Liver (tissue), 9 donors: ENCODE measurements around the gene TLR4. TPM values are rescaled to one million over a fixed set of nuclear protein-coding genes. Genes with fewer than 3 reads are reported as not detected.

Experiments
- DNase-seq: peaks from one replicate; pipeline ENCODE4 v3.0.0-alpha.2; 2017; ENCODE audit warnings: low spot score
- H3K27ac ChIP-seq, 2 donors: one replicate each; pipeline ENCODE4 v1.7.0; 2013; ENCODE audit warnings: inconsistent platforms in 2 of 2, low read length in 2 of 2, control low read depth in 1 of 2, low read depth in 1 of 2, mild to moderate bottlenecking in 1 of 2
- H3K27me3 ChIP-seq, 4 donors: one replicate each; pipeline versions ENCODE4 v1.6.1 to v1.7.0; 2013; ENCODE audit warnings: low read length in 3 of 4, inconsistent platforms in 1 of 4, mild to moderate bottlenecking in 1 of 4, moderate library complexity in 1 of 4; ENCODE audit not compliant: control insufficient read depth in 4 of 4, insufficient read depth in 4 of 4
- H3K36me3 ChIP-seq, 4 donors: one replicate each; pipeline versions ENCODE4 v1.6.1 to v1.7.0; 2013; ENCODE audit warnings: low read length in 3 of 4, mild to moderate bottlenecking in 3 of 4, low read depth in 1 of 4, moderate library complexity in 1 of 4; ENCODE audit not compliant: control insufficient read depth in 4 of 4, insufficient read depth in 3 of 4
- H3K4me1 ChIP-seq, 4 donors: one replicate each; pipeline versions ENCODE4 v1.6.1 to v1.7.0; 2013; ENCODE audit warnings: low read length in 3 of 4, mild to moderate bottlenecking in 3 of 4, moderate library complexity in 1 of 4; ENCODE audit not compliant: control insufficient read depth in 4 of 4, insufficient read depth in 4 of 4
- H3K4me3 ChIP-seq, 3 donors: one replicate each; pipeline versions ENCODE4 v1.6.1 to v1.7.0; 2013; ENCODE audit warnings: low read length in 3 of 3, control low read depth in 1 of 3, low read depth in 1 of 3, mild to moderate bottlenecking in 1 of 3
- H3K9ac ChIP-seq, 2 donors: one replicate each; pipeline ENCODE4 v1.7.0; 2013; ENCODE audit warnings: low read length in 2 of 2, mild to moderate bottlenecking in 2 of 2, moderate library complexity in 2 of 2, control low read depth in 1 of 2, low read depth in 1 of 2
- H3K9me3 ChIP-seq, 4 donors: one replicate each; pipeline versions ENCODE4 v1.6.1 to v1.7.0; 2013; ENCODE audit warnings: low read length in 3 of 4; ENCODE audit not compliant: control insufficient read depth in 4 of 4
- ATF3 ChIP-seq: IDR thresholded peaks from 2 replicates; pipeline ENCODE4 v1.6.1; 2016; ENCODE audit warnings: antibody characterized with exemption
- CTCF ChIP-seq: fragments of 150-350 bp; IDR thresholded peaks from 2 replicates; pipeline ENCODE4 v1.5.1; 2017; ENCODE audit warnings: improper control_type of control experiment, low read depth, low read length; ENCODE audit not compliant: missing input control
- FOXA1 ChIP-seq: IDR thresholded peaks from 2 replicates; pipeline ENCODE4 v1.6.1; 2016; ENCODE audit warnings: antibody characterized with exemption
- FOXA2 ChIP-seq: IDR thresholded peaks from 2 replicates; pipeline ENCODE4 v1.6.1; 2016; ENCODE audit warnings: antibody characterized with exemption
- GABPA ChIP-seq, 2 donors: IDR thresholded peaks in 1 of 2; conservative IDR thresholded peaks in 1 of 2; 2 replicates each; pipeline ENCODE4 v1.6.1; 2016; ENCODE audit warnings: antibody characterized with exemption in 2 of 2, mild to moderate bottlenecking in 1 of 2, moderate library complexity in 1 of 2
- HNF4A ChIP-seq, 2 donors: conservative IDR thresholded peaks; 2 replicates each; pipeline ENCODE4 v1.6.1; 2016; ENCODE audit warnings: antibody characterized with exemption in 2 of 2, mild to moderate bottlenecking in 2 of 2
- HNF4G ChIP-seq: IDR thresholded peaks from 2 replicates; pipeline ENCODE4 v1.6.1; 2016; ENCODE audit warnings: antibody characterized with exemption
- JUND ChIP-seq, 2 donors: IDR thresholded peaks; 2 replicates each; pipeline ENCODE4 v1.6.1; 2016; ENCODE audit warnings: antibody characterized with exemption in 2 of 2
- MAX ChIP-seq: IDR thresholded peaks from 2 replicates; pipeline ENCODE4 v1.6.1; 2016; ENCODE audit warnings: antibody characterized with exemption
- NR2F2 ChIP-seq: IDR thresholded peaks from 2 replicates; pipeline ENCODE4 v1.6.1; 2016; ENCODE audit warnings: antibody characterized with exemption
- RAD21 ChIP-seq, 2 donors: IDR thresholded peaks; 2 replicates each; pipeline ENCODE4 v1.6.1; 2016; ENCODE audit warnings: antibody characterized with exemption in 2 of 2, mild to moderate bottlenecking in 2 of 2
- REST ChIP-seq: IDR thresholded peaks from 2 replicates; pipeline ENCODE4 v1.6.1; 2016; ENCODE audit warnings: antibody characterized with exemption, mild to moderate bottlenecking
- RXRA ChIP-seq, 2 donors: IDR thresholded peaks; 2 replicates each; pipeline ENCODE4 v1.6.1; 2017 to 2018; ENCODE audit warnings: antibody characterized with exemption in 2 of 2, mild to moderate bottlenecking in 1 of 2
- SP1 ChIP-seq: IDR thresholded peaks from 2 replicates; pipeline ENCODE4 v1.6.1; 2018; ENCODE audit warnings: antibody characterized with exemption, mild to moderate bottlenecking
- TAF1 ChIP-seq: conservative IDR thresholded peaks from 2 replicates; pipeline ENCODE4 v1.6.1; 2016; ENCODE audit warnings: antibody characterized with exemption, mild to moderate bottlenecking
- YY1 ChIP-seq: IDR thresholded peaks from 2 replicates; pipeline ENCODE4 v1.6.1; 2016; ENCODE audit warnings: antibody characterized with exemption, mild to moderate bottlenecking
- ZBTB33 ChIP-seq: IDR thresholded peaks from 2 replicates; pipeline ENCODE4 v1.6.1; 2016; ENCODE audit warnings: antibody characterized with exemption
- WGBS: extraction: QIAGEN DNeasy Blood & Tissue Kit; methylation state at CpG from one replicate; pipeline ENCODE4 v1.1.7; 2013; 5-methylcytosine and 5-hydroxymethylcytosine counted together
- polyA plus RNA-seq, 2 donors: library from polyadenylated mRNA; stranded (reverse) in 1 of 2; unstranded in 1 of 2; fragments of 200-250 nt in 1 of 2; fragments of >200 nt in 1 of 2; fragmentation: Nextera tagmentation in 1 of 2; extraction: Ambion mirVana in 1 of 2; gene quantifications; one replicate each; pipeline versions ENCODE4 v1.2.1 to v1.2.3, GENCODE V29; 2013 to 2015
- total RNA-seq, 2 donors: library from RNA; depleted of rRNA; stranded (reverse); fragments of >200 nt; gene quantifications; one replicate each; pipeline ENCODE4 v1.2.3, GENCODE V29; 2014
- donor health status: healthy.
- donor health status: healthy.
- donor health status: healthy.
- donor health status: healthy.
- donor health status: healthy.

TLR4 gene
- total and polyA plus RNA-seq, 4 donors: 5.4 to 23.3 (median 10.0) TPM

- Histone ChIP-seq H3K27me3 (no peaks in the 10 kb centered on the region), H3K27ac (no peak overlapping the region), H3K9me3 (no peaks in the 10 kb centered on the region), H3K4me1 (peaks cover 0 to 9% (median 7%) of the 10 kb centered on the region in 4 donors), H3K9ac (no peak overlapping the region), H3K4me3 (no peak overlapping the region), H3K36me3 (no peaks in the 10 kb centered on the region)
- TF ChIP-seq FOXA2 (no peak), MAX (no peak), FOXA1 (no peak), ATF3 (no peak), HNF4A (conservative IDR thresholded peaks at IDR 0.05) (no peak), HNF4G (no peak), CTCF (no peak), GABPA (IDR thresholded peaks at IDR 0.05 in 1 of 2, conservative IDR thresholded peaks at IDR 0.05 in 1 of 2) (no peak), RXRA (IDR thresholded peaks at IDR 0.05) (no peak), YY1 (no peak), JUND (IDR thresholded peaks at IDR 0.05) (no peak), SP1 (no peak), RAD21 (IDR thresholded peaks at IDR 0.05) (no peak), TAF1 (no peak), REST (no peak), ZBTB33 (no peak)
- DNase-seq: no peak
- WGBS: 94% methylated on average over 2 of the region's 2 CpGs
Measured at GRCh38 chr9:117729375-117729774, 25.2 kb downstream of the TLR4 start.

- H3K9me3 ChIP-seq: no peaks in the 10 kb centered on the region
- H3K4me1 ChIP-seq: no peaks in the 10 kb centered on the region
- no peak overlapping the region for H3K4me3 ChIP-seq
- no peaks in the 10 kb centered on the region for H3K27me3 ChIP-seq
- H3K9ac ChIP-seq: no peak overlapping the region
- WGBS: 82% methylated on average over 6 of the region's 6 CpGs
- no peak overlapping the region for H3K27ac ChIP-seq
- H3K36me3 ChIP-seq: no peaks in the 10 kb centered on the region
- no peak for DNase-seq
- TF ChIP-seq NR2F2 (no peak), ATF3 (no peak), CTCF (no peak), REST (no peak)
Measured at GRCh38 chr9:117732494-117732893, 28.3 kb downstream of the TLR4 start.
